Measurements from ENCODE around the gene NFASC. TPM values are rescaled to one million over a fixed set of nuclear protein-coding genes. Genes with fewer than 3 reads are reported as not detected.

Gene NFASC
- total RNA-seq, 4 donors from 2014 or later = 0.68 to 2.8 (median 1.7) TPM

DNA sequence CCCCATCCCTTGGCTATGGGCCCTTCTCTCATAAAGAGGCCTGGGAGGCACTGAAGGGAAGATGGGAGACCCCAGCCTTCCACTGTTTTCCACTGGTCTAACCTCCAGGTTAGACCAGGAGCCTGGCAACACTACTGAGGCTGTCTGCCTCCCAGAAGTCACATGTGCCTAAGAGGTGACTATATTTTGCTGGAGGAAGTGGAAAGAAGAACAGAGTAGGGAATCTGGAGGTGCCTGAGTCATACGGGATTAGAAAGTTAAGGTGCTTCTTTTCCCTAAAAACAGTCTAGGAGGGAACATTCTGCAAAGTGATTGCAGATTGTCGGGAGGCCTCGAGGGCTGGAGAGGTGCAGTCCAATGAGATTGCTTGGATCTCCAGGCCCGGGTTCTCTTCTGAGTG lies 4.6 kb downstream of the NFASC start:
- TF ChIP-seq, protein P1, sequence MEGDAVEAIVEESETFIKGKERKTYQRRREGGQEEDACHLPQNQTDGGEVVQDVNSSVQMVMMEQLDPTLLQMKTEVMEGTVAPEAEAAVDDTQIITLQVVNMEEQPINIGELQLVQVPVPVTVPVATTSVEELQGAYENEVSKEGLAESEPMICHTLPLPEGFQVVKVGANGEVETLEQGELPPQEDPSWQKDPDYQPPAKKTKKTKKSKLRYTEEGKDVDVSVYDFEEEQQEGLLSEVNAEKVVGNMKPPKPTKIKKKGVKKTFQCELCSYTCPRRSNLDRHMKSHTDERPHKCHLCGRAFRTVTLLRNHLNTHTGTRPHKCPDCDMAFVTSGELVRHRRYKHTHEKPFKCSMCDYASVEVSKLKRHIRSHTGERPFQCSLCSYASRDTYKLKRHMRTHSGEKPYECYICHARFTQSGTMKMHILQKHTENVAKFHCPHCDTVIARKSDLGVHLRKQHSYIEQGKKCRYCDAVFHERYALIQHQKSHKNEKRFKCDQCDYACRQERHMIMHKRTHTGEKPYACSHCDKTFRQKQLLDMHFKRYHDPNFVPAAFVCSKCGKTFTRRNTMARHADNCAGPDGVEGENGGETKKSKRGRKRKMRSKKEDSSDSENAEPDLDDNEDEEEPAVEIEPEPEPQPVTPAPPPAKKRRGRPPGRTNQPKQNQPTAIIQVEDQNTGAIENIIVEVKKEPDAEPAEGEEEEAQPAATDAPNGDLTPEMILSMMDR (IDR thresholded peaks at IDR 0.05; ENCODE audit: low read depth) = no peak

DNA sequence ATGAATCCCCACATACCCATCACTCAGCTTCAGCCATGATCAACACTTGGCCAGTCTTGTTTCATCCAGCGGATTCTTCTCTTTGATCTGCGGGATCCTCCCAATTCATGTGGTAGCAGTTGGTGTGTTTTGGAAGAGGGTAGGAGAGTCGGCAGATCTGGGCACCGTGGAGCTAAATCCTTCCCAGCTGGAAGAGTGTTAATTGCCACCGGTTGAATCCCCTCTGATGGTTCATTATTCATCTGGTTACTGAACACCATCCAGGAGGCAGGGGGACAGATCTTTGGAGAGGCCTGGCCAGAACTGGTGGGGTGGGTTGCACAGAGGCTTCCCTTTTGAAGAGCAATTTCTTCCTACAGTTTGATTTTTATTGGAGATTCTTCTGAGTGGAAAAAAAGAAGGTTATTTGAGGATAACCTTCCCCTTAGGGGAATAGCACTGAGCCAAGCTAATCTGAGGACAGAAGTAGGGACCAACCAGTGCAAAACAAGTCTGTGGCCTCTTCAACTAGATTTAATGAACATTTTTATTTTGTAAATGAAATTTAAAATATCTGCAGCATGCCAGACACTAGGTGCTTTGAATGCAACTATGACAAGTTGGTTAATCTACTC lies 8.1 kb downstream of the NFASC start:
- TF ChIP-seq, protein P1 (IDR thresholded peaks at IDR 0.05; ENCODE audit: low read depth) = no peak

- TF ChIP-seq, protein P1 (IDR thresholded peaks at IDR 0.05; ENCODE audit: low read depth) = no peak
Measured at GRCh38 chr1:204879351-204879750, 8.7 kb downstream of the NFASC start.

GRCh38 chr1:204880906-204881305 lies 10.2 kb downstream of the NFASC start:
- TF ChIP-seq, protein P1 (IDR thresholded peaks at IDR 0.05; ENCODE audit: low read depth) = no peak

DNA sequence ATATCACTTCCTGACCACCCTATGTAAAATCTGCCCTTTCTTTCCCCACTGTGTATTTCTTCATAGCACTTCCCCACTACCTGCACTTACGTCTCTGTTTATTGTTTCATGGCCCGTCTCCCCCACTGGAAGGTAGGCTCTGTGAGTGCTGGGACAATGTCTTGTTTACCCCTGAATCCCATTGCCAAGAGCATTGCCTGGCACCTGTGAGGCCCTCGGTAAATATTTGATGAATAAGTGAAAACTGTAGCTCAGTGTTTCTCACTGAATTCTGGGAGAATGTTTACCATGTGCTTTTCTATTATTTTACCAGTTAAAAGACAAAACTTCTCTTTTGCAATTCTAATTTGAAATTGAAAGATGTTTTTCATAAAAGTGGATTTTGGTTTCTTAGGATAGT lies 11.8 kb downstream of the NFASC start:
- TF ChIP-seq, protein P1 (IDR thresholded peaks at IDR 0.05; ENCODE audit: low read depth) = no peak

DNA sequence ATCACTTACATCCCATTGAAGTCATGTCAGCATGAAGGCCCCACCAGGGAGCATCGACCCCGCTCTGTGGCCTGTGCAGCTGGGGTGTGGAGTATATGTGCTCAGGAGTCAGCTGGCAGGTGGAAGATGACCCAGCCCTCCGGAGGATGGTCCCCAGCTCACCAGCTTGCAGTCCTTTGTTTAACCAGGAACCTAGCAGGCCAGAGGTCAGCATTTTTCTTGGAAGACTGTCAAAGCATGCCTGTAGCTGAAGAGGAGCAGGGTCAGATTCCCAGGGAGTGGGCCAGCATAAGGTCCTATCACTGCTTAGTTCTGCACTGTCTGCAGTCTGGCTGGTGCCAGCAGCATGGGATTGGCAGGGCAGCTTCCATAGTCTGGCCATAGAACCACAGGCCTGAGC lies 12.7 kb downstream of the NFASC start:
- TF ChIP-seq, protein P1 (IDR thresholded peaks at IDR 0.05; ENCODE audit: low read depth) = no peak

GRCh38 chr1:204885288-204885711 lies 14.6 kb downstream of the NFASC start:
- TF ChIP-seq, protein P1 (IDR thresholded peaks at IDR 0.05; ENCODE audit: low read depth) = no peak
